ENCODE results near the gene RAB11FIP4. TPM values are rescaled to one million over a fixed set of nuclear protein-coding genes. Genes with fewer than 3 reads are reported as not detected.

Gene RAB11FIP4
- total and polyA plus RNA-seq, 9 of the 15 experiments (the other 6 are each of a cell fraction or from before 2014, with no cell fraction given), result 0.62 to 16.6 (median 8.9) TPM

GRCh38 chr17:31549525-31550388, 158.3 kb downstream of the RAB11FIP4 start:
- H3K4me2 ChIP-seq (ENCODE audit: insufficient read depth, low read length), result peak overlapping the region; percentile 99
- H3K4me1 ChIP-seq (replicated peaks in 1 of 2; ENCODE audit: control insufficient read depth in 2 of 2, insufficient read depth in 2 of 2, low read length in 2 of 2), result peaks cover 3 to 9% of the 10 kb centered on the region in 2 experiments; a peak in 4 of 5 replicates
- peak overlapping the region; percentile 97 for H3K4me3 ChIP-seq
- H3K27me3 ChIP-seq (ENCODE audit: control insufficient read depth in 2 of 2, insufficient read depth in 2 of 2, low read length in 2 of 2), result peaks cover 7 to 9% of the 10 kb centered on the region in 2 experiments; a peak in 4 of 5 replicates
- peak; percentile 91 for ATAC-seq
- H3K9me1 ChIP-seq (ENCODE audit: control insufficient read depth, insufficient read depth, low read length), result no peaks in the 10 kb centered on the region
- intact Hi-C loops (cut with micrococcal nuclease), result no loop called here
- TSS peak; percentile 100 for BruUV-seq (replicated peaks)
- WGBS (ENCODE audit: insufficient coverage, low coverage, missing lambda C conversion rate), result under 1% methylated on average over 61 of the region's 105 CpGs
- ChIA-PET CTCF (ENCODE audit: low intra/inter-chr PET ratio) (interaction anchor here (1.3 kb wide), 1 partner anchor 9 kb away, joined by 4 read pairs; no protein-coding TSS in a partner anchor), POLR2A (interaction anchor here (0.6 to 1.5 kb wide), 5 partner anchors 9 to 982 kb away, joined by 3 to 4 read pairs (median 3); no protein-coding TSS in a partner anchor)
- peak; percentile 94 to 96 (median 94) for DNase-seq (ENCODE audit: extremely low read depth in 1 of 4, low spot score in 3 of 4)
- in situ Hi-C loops (cut with MboI), result loop anchor here (5.0 kb wide), 1 partner anchor 298 kb away; no protein-coding TSS in a partner anchor
- no peaks in the 10 kb centered on the region for H3K36me3 ChIP-seq (ENCODE audit: control insufficient read depth, insufficient read depth, low read length)
- FAIRE-seq, result no peak
- H3K9ac ChIP-seq (ENCODE audit: insufficient read depth in 1 of 2, low read depth in 2 of 2, low read length in 2 of 2), result peak overlapping the region; percentile 87 to 97
- peaks cover 7% of the 10 kb centered on the region; the same call in 2 of the 3 replicates for H3K79me2 ChIP-seq (ENCODE audit: control insufficient read depth, insufficient read depth, low read length)
- peak overlapping the region; percentile 94 for H3K27ac ChIP-seq (ENCODE audit: extremely low read depth, low read depth, low read length)
- peak overlapping the region; percentile 98 for H2AFZ ChIP-seq (ENCODE audit: low read depth, low read length)
- H4K20me1 ChIP-seq (replicated peaks; ENCODE audit: control insufficient read depth, insufficient read depth, low read length), result 0 out of 2 replicates have a peak, but pooled peaks cover 3% of the 10 kb centered on the region
- H3K9me3 ChIP-seq (replicated peaks; ENCODE audit: control insufficient read depth, insufficient read depth, low read depth, low read length), result no peaks in the 10 kb centered on the region
- TF ChIP-seq, protein P1, sequence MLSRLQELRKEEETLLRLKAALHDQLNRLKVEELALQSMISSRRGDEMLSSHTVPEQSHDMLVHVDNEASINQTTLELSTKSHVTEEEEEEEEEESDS (CRISPR knock-in tag; IDR thresholded peaks at IDR 0.05), result no peak
- TF ChIP-seq PHF8 (IDR thresholded peaks at IDR 0.05; ENCODE audit: borderline replicate concordance, low read length) (peak; percentile 85; the same call in 1 of the 2 replicates), KLF6 (CRISPR knock-in tag; IDR thresholded peaks at IDR 0.05; ENCODE audit: borderline replicate concordance) (no peak), CBFA2T3 (IDR thresholded peaks at IDR 0.05) (peak; percentile 7; the same call in 1 of the 2 replicates), ZNF707 (CRISPR knock-in tag; conservative IDR thresholded peaks at IDR 0.05) (no peak), SMARCC2 (IDR thresholded peaks at IDR 0.05; ENCODE audit: low read depth) (no peak), POLR2AphosphoS2 (IDR thresholded peaks at IDR 0.05; ENCODE audit: low read length) (no peak), ZNF584 (CRISPR knock-in tag; IDR thresholded peaks at IDR 0.05; ENCODE audit: low read depth) (no peak), ZNF778 (CRISPR knock-in tag; IDR thresholded peaks at IDR 0.05) (no peak), CTBP1 (IDR thresholded peaks at IDR 0.05; ENCODE audit: borderline replicate concordance) (peak; percentile 84; the same call in 1 of the 2 replicates)
- TF ChIP-seq, protein P2, sequence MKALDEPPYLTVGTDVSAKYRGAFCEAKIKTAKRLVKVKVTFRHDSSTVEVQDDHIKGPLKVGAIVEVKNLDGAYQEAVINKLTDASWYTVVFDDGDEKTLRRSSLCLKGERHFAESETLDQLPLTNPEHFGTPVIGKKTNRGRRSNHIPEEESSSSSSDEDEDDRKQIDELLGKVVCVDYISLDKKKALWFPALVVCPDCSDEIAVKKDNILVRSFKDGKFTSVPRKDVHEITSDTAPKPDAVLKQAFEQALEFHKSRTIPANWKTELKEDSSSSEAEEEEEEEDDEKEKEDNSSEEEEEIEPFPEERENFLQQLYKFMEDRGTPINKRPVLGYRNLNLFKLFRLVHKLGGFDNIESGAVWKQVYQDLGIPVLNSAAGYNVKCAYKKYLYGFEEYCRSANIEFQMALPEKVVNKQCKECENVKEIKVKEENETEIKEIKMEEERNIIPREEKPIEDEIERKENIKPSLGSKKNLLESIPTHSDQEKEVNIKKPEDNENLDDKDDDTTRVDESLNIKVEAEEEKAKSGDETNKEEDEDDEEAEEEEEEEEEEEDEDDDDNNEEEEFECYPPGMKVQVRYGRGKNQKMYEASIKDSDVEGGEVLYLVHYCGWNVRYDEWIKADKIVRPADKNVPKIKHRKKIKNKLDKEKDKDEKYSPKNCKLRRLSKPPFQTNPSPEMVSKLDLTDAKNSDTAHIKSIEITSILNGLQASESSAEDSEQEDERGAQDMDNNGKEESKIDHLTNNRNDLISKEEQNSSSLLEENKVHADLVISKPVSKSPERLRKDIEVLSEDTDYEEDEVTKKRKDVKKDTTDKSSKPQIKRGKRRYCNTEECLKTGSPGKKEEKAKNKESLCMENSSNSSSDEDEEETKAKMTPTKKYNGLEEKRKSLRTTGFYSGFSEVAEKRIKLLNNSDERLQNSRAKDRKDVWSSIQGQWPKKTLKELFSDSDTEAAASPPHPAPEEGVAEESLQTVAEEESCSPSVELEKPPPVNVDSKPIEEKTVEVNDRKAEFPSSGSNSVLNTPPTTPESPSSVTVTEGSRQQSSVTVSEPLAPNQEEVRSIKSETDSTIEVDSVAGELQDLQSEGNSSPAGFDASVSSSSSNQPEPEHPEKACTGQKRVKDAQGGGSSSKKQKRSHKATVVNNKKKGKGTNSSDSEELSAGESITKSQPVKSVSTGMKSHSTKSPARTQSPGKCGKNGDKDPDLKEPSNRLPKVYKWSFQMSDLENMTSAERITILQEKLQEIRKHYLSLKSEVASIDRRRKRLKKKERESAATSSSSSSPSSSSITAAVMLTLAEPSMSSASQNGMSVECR (CRISPR knock-in tag; IDR thresholded peaks at IDR 0.05), result no peak
- TF ChIP-seq, protein P3, sequence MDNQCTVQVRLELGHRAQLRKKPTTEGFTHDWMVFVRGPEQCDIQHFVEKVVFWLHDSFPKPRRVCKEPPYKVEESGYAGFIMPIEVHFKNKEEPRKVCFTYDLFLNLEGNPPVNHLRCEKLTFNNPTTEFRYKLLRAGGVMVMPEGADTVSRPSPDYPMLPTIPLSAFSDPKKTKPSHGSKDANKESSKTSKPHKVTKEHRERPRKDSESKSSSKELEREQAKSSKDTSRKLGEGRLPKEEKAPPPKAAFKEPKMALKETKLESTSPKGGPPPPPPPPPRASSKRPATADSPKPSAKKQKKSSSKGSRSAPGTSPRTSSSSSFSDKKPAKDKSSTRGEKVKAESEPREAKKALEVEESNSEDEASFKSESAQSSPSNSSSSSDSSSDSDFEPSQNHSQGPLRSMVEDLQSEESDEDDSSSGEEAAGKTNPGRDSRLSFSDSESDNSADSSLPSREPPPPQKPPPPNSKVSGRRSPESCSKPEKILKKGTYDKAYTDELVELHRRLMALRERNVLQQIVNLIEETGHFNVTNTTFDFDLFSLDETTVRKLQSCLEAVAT (IDR thresholded peaks at IDR 0.05), result no peak
- TF ChIP-seq, protein P4, sequence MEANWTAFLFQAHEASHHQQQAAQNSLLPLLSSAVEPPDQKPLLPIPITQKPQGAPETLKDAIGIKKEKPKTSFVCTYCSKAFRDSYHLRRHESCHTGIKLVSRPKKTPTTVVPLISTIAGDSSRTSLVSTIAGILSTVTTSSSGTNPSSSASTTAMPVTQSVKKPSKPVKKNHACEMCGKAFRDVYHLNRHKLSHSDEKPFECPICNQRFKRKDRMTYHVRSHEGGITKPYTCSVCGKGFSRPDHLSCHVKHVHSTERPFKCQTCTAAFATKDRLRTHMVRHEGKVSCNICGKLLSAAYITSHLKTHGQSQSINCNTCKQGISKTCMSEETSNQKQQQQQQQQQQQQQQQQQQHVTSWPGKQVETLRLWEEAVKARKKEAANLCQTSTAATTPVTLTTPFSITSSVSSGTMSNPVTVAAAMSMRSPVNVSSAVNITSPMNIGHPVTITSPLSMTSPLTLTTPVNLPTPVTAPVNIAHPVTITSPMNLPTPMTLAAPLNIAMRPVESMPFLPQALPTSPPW (CRISPR knock-in tag; IDR thresholded peaks at IDR 0.05), result peak; percentile 82

Measured in K562 (cell line).